Lung microvascular endothelial cell (primary cell): ENCODE data around the gene SLC22A1. TPM values are rescaled to one million over a fixed set of nuclear protein-coding genes. Genes with fewer than 3 reads are reported as not detected.

Experiments used
- DNase-seq, 2 donors: peaks; one replicate each; pipeline versions ENCODE4 v3.0.0 to v3.0.0-alpha.2; 2010; ENCODE audit warnings: low read depth in 2 of 2
- total RNA-seq: library from RNA; depleted of rRNA; stranded (reverse); fragments of >200 nt; gene quantifications from 2 replicates; pipeline ENCODE4 v1.2.1, GENCODE V29; 2014

Gene SLC22A1
- total RNA-seq, 1 donor from 2014 or later: not detected

GRCh38 chr6:160170018-160170680 lies 48.5 kb downstream of the SLC22A1 start:
- DNase-seq: no peak

- no peak for DNase-seq
Observed at GRCh38 chr6:160172704-160173103, 51.1 kb downstream of the SLC22A1 start.

- no peak for DNase-seq
Observed at GRCh38 chr6:160173806-160174527, 52.4 kb downstream of the SLC22A1 start.

GRCh38 chr6:160174681-160175080 lies 53.1 kb downstream of the SLC22A1 start:
- DNase-seq: no peak

- no peak for DNase-seq
Observed at GRCh38 chr6:160177220-160177619, 55.6 kb downstream of the SLC22A1 start.

GRCh38 chr6:160178271-160178670 lies 56.7 kb downstream of the SLC22A1 start:
- DNase-seq: no peak

GRCh38 chr6:160180706-160181105 lies 59.1 kb downstream of the SLC22A1 start:
- DNase-seq: no peak

GRCh38 chr6:160188773-160189172 lies 67.2 kb downstream of the SLC22A1 start:
- no peak for DNase-seq

- DNase-seq: no peak
Observed at GRCh38 chr6:160190081-160190480, 68.5 kb downstream of the SLC22A1 start.

- DNase-seq: no peak
Observed at GRCh38 chr6:160190973-160191372, 69.4 kb downstream of the SLC22A1 start.

- DNase-seq: no peak
Observed at GRCh38 chr6:160192840-160193239, 71.2 kb downstream of the SLC22A1 start.

- no peak for DNase-seq
Observed at GRCh38 chr6:160194808-160195207, 73.2 kb downstream of the SLC22A1 start.

- DNase-seq: no peak
Observed at GRCh38 chr6:160197662-160198061, 76.0 kb downstream of the SLC22A1 start.

- no peak for DNase-seq
Observed at GRCh38 chr6:160198606-160199211, 77.1 kb downstream of the SLC22A1 start.

GRCh38 chr6:160201061-160201460 lies 79.4 kb downstream of the SLC22A1 start:
- no peak for DNase-seq

GRCh38 chr6:160202411-160202810 lies 80.8 kb downstream of the SLC22A1 start:
- no peak for DNase-seq

- no peak for DNase-seq
Observed at GRCh38 chr6:160203076-160203475, 81.5 kb downstream of the SLC22A1 start.

GRCh38 chr6:160203522-160203921 lies 81.9 kb downstream of the SLC22A1 start:
- DNase-seq: no peak

- no peak for DNase-seq
Observed at GRCh38 chr6:160203953-160204352, 82.3 kb downstream of the SLC22A1 start.

- DNase-seq: no peak
Observed at GRCh38 chr6:160204710-160205109, 83.1 kb downstream of the SLC22A1 start.

GRCh38 chr6:160207618-160208017 lies 86.0 kb downstream of the SLC22A1 start:
- DNase-seq: no peak
